GM12892 (cell line): ENCODE results near the gene MIP.
"Not testable (repeated sequence)": the region's sequence is repeated elsewhere in the genome, so short reads cannot be mapped to it uniquely, and the experiment has no call there.

Source experiments
- POLR2A ChIP-seq: IDR thresholded peaks from 2 replicates; pipeline ENCODE4 v1.6.1; 2011; ENCODE audit warnings: low read depth, low read length, control low read depth
- POLR2AphosphoS5 ChIP-seq: IDR thresholded peaks from 2 replicates; pipeline ENCODE4 v1.6.1; 2011; ENCODE audit warnings: low read depth, low read length, control low read depth

DNA sequence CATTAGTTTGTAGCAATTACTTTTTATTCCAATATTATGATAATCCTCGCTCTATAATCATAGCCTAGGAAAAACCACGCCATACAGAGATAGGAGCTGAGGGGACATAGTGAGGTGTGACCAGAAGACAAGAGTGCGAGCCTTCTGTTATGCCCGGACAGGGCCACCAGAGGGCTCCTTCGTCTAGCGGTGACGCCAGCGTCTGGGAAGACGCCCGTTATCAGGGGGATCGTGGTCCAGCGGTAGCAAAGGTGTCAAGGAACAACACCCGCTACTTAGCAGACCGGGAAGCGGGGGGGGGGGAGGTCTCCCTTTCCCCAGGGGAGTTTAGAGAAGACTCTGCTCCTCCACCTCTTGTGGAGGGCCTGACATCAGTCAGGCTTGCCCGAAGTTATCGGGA, 42.2 kb upstream of the MIP start:
- not testable (repeated sequence) for TF ChIP-seq POLR2AphosphoS5, POLR2A
